Measurements from ENCODE around the gene MORN4.

- no peak for TF ChIP-seq CTCF (IDR thresholded peaks at IDR 0.05 in 4 of 5, conservative IDR thresholded peaks at IDR 0.05 in 1 of 5)
- no peak for TF ChIP-seq POLR2A (IDR thresholded peaks at IDR 0.05)
Measured at GRCh38 chr10:97570789-97571471, 62.4 kb downstream of the MORN4 start.
